ENCODE data around the gene ACBD6.

- TF ChIP-seq CTCF (IDR thresholded peaks at IDR 0.05; ENCODE audit: low read depth, low read length, poor library complexity, severe bottlenecking) = no peak
- TF ChIP-seq EZH2phosphoT487 (IDR thresholded peaks at IDR 0.05; ENCODE audit: borderline replicate concordance, low read length) = no peak
Observed at GRCh38 chr1:180266275-180267210, 235.8 kb downstream of the ACBD6 start.

Data from DOHH2 (cell line).